GM18505 (cell line): ENCODE measurements around the gene SYT2.
"Not testable (repeated sequence)": the region's sequence is repeated elsewhere in the genome, so short reads cannot be mapped to it uniquely, and the experiment has no call there.

Experiments used
- ATAC-seq: cut with Tn5 transposase; IDR thresholded peaks from one replicate; pipeline ENCODE4 v1.9.1; 2021; ENCODE audit not compliant: unreplicated experiment
- POLR2A ChIP-seq: IDR thresholded peaks from 4 replicates; pipeline ENCODE4 v1.6.1; 2011; ENCODE audit warnings: borderline replicate concordance; ENCODE audit not compliant: insufficient read depth, insufficient read length; ENCODE audit errors: extremely low read depth

The SYT2 gene

DNA sequence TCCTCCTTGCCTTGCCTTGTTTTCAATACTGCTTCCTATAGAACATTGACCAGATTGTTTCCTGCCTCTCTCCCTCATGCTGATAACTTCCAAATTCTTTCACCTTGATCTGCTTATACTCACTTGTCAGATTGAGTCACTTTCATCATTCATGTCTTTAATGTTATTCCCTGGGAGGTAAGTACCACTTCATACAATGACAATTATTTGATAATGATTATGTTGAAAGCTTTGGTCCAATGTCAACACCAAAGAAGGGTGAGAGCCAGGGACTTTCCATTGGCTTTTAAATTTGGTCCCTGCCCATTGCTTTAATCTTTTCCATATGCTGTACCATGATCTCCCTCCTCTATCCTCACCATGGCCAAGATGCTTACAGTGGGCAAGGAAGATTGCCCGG, 137.4 kb downstream of the SYT2 start:
- no peak for ATAC-seq
- TF ChIP-seq POLR2A = no peak

DNA sequence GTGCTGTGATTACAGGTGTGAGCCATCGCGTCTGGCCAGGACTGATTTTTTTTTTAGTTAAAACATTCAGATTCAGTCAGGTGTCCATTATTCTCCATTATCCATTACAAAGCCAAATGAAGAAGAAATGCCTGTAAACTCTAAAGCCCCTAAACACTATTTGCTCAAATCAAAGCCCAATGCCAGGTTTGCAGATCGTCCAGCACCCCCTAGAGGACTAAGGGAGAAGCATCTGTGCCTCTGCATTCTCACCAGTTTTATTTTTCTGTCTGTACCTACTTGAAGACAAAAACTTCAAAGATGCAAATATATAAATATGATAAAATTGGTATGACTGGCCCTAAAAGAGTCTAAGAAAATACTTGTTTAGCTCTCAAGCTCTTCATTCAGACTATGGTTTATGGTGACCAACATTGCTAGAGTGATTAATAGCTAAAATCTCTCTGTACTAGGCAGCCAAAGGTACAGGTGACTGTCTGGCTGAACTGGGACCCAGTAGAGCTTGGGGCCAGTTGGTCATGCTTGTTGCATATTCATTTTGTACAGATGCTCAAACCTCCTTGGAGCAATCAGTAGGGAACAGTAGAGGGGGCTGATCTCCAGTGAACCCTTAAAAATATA, 138.4 kb downstream of the SYT2 start:
- no peak for ATAC-seq
- TF ChIP-seq POLR2A = no peak

DNA sequence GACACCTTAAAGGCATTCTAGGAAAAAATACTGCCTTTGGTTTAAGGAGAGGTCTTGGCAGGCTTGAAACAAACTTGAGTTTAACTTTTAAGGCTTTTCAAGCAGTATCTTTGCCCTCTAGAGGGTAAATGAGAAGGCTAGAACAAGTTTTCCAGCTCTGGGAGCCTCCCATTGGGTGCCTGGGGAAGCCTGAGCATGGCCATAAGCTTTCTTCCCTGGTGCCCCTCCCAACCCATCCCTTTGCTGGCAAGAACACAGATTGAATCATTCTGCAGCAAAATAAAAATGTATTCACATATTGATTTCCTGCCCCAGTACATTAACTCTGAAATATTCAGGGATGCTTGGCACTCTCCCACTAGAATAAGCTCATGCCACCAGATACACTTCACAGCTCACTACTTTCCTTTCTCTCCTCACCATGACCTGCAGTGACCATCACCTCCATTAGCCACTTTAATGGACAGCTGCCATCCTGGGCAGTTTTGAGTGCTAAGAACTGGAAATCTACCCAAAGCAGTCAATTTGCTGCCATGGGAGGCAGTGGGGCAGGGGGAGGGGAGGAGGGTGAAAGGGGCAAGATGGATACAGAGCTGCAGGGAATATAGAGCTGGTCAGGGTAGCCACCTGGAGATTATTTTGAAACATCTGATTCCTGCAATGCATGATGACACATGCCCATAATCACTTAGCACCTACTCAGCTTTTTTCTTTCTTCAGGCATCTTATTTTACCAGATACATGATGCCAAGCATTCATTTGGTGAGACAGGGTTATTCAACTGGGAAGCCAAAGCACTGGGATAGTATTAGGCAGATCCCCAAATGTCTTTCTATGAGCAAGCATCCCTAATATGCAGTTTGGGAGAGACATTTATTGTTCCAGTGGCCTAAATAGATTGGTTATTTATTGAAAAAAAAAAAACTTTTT, 140.6 kb downstream of the SYT2 start:
- TF ChIP-seq POLR2A = no peak
- ATAC-seq = no peak

DNA sequence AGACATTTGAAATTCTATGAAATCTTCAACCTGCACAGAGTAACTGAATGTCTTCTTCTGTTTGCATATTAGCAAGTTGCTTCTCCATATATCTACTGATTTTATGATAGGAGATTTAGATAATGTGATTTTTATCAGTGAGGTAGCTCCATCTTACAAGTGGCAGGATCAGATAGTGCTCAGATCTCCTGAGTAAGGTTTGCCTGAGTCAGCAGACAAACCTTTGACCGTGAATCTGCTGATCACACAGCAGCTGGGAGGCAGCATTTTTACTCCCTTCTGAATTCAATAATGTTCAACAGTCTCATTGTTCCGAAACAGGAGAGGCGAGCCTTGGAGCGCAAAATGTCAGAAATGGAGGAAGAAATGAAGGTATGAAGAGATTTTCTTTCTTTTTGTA, 141.4 kb downstream of the SYT2 start:
- TF ChIP-seq POLR2A = no peak
- no peak for ATAC-seq

DNA sequence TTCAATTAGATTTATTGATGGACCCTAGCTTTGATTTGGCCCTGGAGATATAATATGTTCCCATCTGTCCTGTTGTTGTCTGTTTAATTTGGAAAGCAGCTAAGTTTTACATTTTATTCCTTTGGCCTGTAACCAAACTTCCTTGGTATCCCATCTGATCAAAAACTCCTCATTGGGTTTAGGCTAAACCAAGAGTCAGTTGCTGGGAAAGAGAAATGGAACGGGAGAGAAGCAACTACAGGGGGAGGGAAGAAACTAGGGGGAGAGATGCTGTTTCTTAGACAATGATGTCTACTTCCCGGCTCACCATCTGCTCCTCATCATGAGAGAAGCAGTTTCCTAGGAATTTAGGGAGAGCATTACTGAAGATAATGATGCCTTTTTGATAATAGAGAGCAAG, 141.8 kb downstream of the SYT2 start:
- no peak for ATAC-seq
- no peak for TF ChIP-seq POLR2A

DNA sequence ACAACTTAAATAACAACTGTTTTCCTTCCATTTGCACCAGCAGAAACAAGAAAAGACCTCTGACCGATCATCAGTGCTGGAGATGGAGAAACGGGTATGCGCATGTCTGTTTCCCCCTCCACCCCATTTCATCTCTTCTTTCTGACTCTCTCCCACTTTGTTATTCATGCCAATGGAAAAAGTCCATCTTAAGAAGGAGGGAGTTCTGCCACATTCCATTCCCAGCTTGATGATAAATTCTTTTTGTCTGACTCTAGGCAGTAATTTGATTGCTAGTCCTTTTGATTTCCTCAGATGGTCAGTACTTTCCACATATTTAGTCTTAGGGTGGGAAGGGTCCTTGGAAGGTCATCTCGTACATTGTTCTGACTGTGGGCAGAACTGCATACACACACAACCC, 142.5 kb downstream of the SYT2 start:
- no peak for TF ChIP-seq POLR2A
- no peak for ATAC-seq

DNA sequence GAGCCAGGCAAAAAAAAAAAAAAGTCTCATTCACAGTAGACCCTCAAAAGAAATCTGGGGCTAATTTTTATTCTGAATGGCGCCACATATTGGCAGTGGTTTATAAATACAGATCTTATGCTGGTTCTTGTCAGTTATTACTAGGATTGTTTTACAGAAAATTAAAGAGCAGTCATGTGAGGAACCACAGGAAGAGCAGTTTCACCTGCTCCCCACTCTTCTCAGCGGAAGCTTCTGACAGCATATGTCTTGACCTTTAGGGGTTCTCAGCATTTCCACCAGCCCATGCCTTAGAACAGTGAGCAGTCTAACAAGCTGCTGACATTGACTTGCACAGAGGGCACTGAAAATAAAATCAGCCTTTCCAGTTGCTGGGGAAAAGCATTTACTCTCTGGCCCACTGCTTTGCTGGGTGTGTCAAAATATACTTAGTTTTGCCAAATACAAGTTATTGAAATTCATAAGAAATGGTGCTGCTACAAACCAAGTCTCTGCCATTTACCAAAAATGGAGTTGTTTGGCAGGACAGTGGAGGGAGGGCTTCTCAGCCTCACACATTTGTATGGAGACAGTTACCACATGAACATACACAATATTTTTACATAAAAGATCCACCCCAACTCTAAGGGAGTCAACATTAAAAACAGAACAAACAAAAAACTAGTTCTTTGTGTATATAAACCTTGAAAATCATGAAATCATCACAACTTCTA, 144.2 kb downstream of the SYT2 start:
- no peak for ATAC-seq
- TF ChIP-seq POLR2A = no peak

DNA sequence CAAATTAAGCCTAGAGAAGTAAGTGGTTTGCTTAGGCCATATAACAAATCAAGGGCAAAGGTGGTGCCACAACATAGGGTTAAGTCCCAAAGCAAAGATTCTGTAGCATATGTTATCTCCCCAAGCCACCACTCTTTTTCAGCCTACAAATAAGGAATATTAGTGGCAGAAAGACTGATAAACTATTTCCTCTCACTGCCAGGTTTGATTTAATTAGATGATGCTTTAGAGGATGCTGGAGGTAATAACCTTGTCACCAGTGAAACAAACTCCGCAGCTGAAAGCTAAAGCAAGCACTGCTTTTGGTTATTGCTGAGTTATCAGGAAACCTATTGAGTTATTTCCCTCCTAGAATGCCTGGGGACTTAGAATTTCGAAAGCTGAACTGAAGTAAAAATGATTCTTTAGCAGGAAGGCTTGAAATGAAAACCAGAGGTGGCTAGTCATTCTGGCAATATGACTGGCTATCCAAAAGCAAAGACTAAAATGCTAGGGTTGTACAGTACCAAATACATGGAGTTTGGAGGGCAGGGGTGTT, 145.2 kb downstream of the SYT2 start:
- no peak for ATAC-seq

DNA sequence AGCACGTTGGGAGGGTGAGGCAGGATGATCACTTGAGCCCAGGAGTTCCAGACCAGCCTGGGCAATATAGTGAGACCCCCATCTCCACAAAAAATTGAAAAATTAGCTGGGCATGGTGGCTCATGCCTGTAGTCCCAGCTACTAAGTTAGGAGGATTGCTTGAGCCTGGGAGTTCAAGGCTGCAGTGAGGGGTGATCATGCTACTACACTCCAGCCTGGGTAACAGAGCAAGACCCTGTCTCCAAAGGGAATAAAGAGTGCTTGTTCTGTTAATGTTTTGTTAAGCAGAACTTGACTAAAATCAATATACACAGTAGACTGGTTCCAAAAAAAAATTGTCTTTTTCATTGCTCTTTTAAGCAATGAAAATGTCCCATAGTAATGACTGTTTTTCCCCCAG, 146.4 kb downstream of the SYT2 start:
- TF ChIP-seq POLR2A = no peak
- ATAC-seq = no peak

More for the DNA sequence above, 145.2 kb downstream of the SYT2 start:
- TF ChIP-seq POLR2A = no peak

DNA sequence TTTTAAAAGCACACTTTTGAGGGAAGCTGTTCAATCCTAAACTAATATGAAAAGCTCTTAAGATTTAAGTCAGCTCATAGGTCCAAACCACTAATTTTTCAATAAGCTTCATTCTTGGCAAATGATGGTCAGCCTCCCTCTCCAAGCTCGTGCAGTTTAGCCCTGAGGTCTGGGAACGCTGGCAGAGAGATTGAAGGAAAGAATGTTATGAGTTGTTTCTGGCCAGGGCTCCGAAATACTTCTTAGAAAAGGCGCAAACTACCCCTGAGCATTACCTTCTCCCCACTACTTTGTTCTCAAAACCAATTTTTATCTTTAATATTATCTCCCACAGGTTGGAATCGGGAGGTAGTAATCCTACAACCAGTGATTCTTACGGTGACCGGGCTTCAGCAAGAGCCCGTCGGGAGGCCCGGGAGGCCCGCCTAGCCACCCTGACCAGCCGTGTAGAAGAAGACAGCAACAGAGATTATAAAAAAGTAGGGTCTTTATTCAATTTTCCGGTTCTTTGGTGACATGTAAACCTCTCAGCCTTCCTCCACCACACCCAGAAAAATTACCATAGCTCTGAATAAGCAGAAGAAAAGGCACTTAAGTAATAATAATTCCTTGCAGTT, 147.7 kb downstream of the SYT2 start:
- no peak for ATAC-seq
- no peak for TF ChIP-seq POLR2A

DNA sequence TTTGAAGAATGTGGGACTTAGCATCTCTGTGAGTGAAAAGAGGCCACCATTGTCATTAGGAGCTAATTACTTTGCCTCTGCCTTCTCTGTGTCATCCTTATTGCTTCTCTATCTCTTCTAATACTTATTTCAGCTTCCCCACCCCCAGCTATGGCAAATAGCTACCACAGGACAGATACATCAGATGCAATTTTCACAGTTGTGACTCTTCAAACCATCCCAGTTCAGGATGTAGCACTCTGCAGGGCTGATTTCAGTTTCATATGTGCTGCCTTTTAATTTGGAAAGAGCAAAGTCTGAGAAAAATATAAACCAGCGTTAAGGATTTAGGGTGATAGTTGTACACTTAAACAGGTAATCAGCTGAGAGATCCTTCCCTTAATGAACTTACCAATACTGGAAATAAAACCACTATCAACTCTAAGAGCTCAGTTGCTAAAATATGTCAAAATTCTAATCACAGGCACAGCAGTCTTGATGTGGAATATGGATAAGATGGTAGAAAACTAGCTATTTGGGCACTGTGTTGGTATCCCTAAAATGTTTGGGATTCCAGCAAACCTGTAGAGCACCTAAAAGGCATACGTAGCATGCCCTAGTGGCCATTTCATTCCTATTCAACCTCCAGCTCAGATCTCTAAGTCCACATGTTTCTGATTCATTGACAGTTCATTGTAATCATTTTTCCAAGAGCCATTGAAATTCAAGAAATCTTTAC, 148.4 kb downstream of the SYT2 start:
- TF ChIP-seq POLR2A = no peak

DNA sequence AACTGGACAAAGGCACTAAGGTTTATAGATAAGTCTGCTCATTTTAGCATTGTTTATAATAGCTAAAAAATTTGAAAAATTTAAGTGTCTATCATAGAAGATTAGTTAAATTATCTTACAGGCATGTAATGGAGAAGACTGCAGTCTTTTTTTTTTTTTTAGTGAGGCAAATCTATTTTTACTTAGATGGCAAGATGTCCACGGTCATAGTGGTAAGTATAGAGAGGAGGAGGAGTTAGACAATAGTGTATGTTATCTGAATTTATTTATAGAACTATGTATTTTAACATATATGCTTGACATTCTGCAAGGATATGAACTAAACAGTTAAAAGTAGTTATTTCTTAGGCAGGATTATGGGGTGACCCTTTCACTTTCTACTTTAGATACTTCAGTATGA, 149.0 kb downstream of the SYT2 start:
- no peak for ATAC-seq
- no peak for TF ChIP-seq POLR2A

More for the DNA sequence above, 148.4 kb downstream of the SYT2 start:
- no peak for ATAC-seq

DNA sequence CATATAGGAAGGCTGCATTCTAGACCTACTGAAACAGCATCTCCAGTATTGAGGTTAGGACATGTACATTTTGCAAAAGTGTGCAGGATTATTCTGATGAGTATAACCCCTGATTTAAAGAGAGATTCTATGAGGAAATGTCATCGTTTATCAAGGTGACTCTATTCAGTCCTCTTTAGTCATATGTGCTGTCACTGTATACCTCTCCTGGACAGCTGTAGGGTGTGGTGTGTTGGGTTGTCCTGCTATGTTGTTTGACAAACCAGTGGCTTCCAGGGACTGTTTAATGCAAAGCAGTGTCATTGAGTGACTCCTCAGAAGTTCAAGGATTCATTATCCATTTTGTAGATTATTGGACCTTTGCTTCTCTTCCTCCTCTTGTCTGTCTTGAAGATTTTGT, 152.6 kb downstream of the SYT2 start:
- ATAC-seq = not testable (repeated sequence)

DNA sequence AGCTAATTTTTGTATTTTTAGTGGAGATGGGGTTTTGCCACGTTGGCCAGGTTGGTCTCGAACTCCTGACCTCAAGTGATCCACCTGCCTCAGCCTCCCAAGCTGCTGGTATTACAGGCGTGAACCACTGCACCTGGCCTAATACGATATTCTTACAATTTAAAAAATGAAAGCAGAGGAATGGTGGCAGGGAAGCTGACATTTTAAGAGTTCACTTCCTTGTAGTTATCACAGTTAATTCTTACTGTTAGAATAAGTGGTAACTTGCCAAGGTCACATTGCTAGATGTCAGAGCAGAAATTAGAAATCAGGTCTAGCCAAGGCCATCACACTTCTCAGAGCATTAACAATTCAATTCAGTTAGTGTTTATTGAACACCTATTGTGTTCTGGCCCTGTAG, 154.2 kb downstream of the SYT2 start:
- not testable (repeated sequence) for ATAC-seq

DNA sequence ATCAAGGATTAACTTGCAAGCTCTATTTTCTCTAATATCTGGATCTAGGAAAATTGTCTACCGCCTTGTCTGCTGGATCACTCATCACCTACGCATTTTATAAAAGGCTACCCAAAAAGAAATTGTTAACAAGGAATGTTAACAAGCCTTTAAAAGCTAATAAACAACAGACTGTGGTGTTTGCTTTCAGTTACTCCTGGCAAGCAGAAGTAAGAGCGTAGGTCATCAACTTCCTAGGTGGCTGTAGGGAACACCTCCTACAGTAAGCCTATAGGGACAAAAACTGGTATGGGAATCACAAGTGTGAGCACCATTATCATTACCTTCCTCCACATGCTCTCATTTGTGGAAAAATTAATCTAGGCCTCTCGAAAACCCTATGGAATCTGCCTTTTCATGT, 155.6 kb downstream of the SYT2 start:
- not testable (repeated sequence) for ATAC-seq
